T-helper 1 cell treated with Interleukin-12 subunit alpha and Interleukin-12 subunit beta and Interleukin-4 antibody, amounts not matched to agents 30 ng/mL and 1 ng/mL, for 36 hours (primary cell): Measurements from ENCODE around the gene REM2. TPM values are rescaled to one million over a fixed set of nuclear protein-coding genes. Genes with fewer than 3 reads are reported as not detected.

Source experiments
- intact Hi-C: fragments of 100-400 bp; cut with micrococcal nuclease; formaldehyde crosslinking; loops from one replicate; pipeline ENCODE4 v1.15.1; 2024
- total RNA-seq: library from RNA; stranded (reverse); gene quantifications from 2 replicates; pipeline ENCODE4 v1.2.3, GENCODE V29; 2022

Gene REM2, protein sequence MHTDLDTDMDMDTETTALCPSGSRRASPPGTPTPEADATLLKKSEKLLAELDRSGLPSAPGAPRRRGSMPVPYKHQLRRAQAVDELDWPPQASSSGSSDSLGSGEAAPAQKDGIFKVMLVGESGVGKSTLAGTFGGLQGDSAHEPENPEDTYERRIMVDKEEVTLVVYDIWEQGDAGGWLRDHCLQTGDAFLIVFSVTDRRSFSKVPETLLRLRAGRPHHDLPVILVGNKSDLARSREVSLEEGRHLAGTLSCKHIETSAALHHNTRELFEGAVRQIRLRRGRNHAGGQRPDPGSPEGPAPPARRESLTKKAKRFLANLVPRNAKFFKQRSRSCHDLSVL
- total RNA-seq, result 0.51 and 1.0 TPM in 2 replicates

DNA sequence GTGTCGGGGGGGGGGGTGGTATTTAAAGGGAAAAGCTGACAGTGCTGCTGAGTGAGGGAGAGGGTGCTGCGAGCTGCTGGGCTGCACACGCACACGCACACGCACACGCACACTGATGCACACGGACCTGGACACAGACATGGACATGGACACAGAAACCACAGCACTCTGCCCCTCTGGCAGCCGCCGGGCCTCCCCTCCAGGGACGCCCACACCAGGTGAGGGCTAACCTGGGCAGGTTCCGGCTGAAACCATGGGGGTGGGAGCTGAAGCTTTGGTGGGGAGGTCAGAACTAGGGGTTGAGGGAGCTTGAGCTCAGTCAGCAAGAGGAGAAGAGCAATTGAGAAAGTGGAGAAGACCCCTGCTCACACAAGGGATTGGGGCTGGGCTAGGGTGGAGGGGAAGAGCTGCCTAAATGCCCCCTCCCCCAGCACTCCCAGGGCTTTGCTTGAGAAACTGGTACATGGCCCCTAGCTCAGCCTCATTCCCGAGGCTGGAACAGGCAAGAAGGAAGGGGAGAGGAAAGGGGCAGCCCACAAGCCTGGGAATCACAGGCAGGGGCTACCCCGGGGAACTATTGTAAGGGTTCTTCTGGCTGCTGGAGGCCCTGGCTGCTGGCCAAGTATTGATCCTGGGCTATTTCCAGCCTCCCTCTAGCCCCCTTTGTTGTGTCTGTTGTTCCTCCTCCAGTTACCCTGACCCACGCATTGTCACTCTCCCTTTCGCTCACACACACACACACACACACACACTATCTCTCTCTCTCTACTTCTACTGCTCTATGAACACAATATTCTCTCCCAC lies at the start of gene REM2:
REM2 (plus strand) TSS at position 50 of the 804 bp plus-strand sequence; CDS start at position 116, 66 bp downstream.
- intact Hi-C loops, result no loop called here

- intact Hi-C loops, result no loop called here
Measured at GRCh38 chr14:22835505-22835904, 47.5 kb upstream of the REM2 start.

- intact Hi-C loops, result no loop called here
Measured at GRCh38 chr14:22836301-22837113, 46.5 kb upstream of the REM2 start, which contains the start of gene MMP14. MMP14 (plus strand) TSS chr14:22836585; CDS start chr14:22836818, 233 bp downstream.

- intact Hi-C loops, result no loop called here
Measured at GRCh38 chr14:22837114-22837749, 45.8 kb upstream of the REM2 start.

GRCh38 chr14:22837750-22838538 lies 45.1 kb upstream of the REM2 start:
- intact Hi-C loops, result no loop called here

- intact Hi-C loops, result no loop called here
Measured at GRCh38 chr14:22838631-22839041, 44.4 kb upstream of the REM2 start.

GRCh38 chr14:22839159-22839779 lies 43.8 kb upstream of the REM2 start:
- intact Hi-C loops, result no loop called here

DNA sequence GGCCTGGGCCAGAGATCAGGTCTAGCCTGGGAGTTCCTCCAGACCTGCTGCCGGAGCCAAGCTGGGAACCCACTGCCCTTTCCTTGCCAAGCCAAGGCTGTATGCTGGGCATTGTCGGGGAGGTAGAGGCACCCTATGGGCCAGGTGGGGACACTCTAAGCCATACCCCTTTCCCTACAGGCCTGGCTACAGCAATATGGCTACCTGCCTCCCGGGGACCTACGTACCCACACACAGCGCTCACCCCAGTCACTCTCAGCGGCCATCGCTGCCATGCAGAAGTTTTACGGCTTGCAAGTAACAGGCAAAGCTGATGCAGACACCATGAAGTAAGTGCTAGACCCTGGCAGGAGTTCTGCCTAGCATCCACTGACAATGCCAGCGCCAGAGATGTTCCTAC lies 41.7 kb upstream of the REM2 start:
- intact Hi-C loops, result no loop called here

GRCh38 chr14:22841769-22842168 lies 41.3 kb upstream of the REM2 start:
- intact Hi-C loops, result no loop called here

GRCh38 chr14:22842211-22843122 lies 40.6 kb upstream of the REM2 start:
- intact Hi-C loops, result no loop called here

DNA sequence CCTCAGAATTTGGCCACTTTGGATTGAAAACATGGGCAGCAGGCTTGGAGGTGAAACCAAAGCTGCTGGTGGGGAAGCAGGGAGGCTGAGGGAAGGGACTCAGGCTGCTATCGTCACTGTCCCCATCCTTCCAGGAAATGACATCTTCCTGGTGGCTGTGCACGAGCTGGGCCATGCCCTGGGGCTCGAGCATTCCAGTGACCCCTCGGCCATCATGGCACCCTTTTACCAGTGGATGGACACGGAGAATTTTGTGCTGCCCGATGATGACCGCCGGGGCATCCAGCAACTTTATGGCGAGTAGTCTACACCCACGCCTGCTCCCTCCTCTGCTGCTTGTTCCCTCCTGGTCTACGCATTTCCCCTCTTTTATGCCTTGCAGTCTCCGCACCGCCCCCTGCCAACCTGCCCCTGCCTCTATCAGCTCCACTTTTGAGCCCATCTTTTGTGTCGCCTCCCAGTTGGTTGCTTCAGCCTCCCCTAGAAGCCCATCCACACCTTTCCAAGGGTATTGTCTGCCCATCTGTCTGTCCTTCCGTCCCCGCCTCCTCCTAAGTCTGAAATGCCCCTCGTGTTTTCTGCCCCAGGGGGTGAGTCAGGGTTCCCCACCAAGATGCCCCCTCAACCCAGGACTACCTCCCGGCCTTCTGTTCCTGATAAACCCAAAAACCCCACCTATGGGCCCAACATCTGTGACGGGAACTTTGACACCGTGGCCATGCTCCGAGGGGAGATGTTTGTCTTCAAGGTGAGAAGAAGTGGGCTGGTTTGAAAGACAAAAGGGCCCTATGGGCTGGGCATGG lies 39.7 kb upstream of the REM2 start:
- intact Hi-C loops, result no loop called here

DNA sequence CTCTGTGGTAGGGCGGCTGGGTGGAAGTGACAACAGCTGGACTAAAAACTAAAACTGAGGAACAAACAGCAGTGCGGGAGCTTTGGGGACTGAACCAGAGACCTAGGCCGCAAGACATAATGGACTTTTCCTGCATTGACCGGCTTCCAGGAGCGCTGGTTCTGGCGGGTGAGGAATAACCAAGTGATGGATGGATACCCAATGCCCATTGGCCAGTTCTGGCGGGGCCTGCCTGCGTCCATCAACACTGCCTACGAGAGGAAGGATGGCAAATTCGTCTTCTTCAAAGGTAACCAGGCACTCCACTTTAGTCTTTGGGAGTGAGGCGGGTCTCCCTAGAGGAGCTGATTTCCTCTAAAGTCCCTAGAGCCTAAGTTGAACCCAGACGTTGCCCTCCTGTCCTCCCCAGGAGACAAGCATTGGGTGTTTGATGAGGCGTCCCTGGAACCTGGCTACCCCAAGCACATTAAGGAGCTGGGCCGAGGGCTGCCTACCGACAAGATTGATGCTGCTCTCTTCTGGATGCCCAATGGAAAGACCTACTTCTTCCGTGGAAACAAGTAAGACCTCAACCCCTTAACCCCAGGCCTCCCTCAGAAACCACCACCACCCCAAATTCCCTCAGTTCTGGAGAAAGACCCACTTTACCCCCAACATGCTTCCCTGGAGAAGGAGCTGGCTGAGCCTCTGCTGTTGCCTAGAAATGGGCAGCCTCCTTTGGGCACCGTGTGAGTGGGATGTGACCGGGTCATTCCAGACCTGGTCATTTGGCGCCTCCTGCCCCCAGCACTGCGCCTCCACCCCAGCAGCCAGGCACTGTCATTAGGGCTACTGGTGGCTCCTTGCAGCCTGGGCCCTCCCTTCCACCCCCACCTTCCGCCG lies 38.6 kb upstream of the REM2 start:
- intact Hi-C loops, result no loop called here

- intact Hi-C loops, result no loop called here
Measured at GRCh38 chr14:22845103-22845394, 38.0 kb upstream of the REM2 start.

- intact Hi-C loops, result no loop called here
Measured at GRCh38 chr14:22845821-22846625, 37.0 kb upstream of the REM2 start.

DNA sequence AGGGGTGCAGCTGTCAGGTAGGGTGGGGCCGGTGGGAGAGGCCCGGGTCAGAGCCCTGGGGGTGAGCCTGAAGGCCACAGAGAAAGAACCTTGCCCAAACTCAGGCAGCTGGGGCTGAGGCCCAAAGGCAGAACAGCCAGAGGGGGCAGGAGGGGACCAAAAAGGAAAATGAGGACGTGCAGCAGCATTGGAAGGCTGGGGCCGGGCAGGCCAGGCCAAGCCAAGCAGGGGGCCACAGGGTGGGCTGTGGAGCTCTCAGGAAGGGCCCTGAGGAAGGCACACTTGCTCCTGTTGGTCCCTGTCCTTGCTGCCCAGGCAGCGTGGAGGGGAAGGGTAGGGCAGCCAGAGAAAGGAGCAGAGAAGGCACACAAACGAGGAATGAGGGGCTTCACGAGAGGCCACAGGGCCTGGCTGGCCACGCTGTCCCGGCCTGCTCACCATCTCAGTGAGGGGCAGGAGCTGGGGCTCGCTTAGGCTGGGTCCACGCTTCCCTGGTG lies 36.2 kb upstream of the REM2 start:
- intact Hi-C loops, result no loop called here

DNA sequence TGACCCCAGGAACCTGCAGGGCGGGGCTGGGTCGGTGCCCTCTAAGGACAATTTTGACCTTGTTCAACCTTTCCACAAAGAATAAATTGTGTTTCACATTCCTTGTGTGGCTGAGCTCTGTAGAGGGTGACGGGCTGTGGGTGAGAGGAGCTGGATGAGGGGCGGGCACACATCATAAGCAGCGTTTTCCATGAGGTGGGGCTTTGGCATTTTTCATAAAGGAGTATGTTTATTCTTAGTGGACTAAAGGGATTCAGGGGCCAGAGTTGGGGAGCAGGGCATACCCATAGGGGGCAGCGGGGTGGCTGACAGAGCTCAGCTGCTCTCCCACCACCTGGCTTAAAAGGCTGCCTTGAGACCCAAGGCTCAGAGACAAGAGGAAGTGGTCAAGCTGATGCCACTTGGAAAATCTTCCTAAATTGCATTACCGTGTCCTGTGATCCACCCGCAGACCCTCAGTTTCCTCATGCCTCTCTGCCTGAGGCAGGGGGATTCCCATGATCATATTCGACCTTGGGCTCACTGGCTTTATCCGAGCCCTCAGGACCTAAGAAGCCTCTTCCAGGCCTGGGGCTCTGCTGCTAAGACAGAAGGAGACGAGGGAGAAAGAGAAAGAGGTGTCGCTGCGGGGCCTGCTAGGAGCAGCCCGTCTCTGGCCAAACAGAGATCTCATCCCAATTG lies 35.2 kb upstream of the REM2 start:
- intact Hi-C loops, result no loop called here
